ENCODE measurements around the gene GNB5.
A peak's percentile ranks its signal among the peaks of the same experiment; 100 is the strongest.

The GNB5 gene

DNA sequence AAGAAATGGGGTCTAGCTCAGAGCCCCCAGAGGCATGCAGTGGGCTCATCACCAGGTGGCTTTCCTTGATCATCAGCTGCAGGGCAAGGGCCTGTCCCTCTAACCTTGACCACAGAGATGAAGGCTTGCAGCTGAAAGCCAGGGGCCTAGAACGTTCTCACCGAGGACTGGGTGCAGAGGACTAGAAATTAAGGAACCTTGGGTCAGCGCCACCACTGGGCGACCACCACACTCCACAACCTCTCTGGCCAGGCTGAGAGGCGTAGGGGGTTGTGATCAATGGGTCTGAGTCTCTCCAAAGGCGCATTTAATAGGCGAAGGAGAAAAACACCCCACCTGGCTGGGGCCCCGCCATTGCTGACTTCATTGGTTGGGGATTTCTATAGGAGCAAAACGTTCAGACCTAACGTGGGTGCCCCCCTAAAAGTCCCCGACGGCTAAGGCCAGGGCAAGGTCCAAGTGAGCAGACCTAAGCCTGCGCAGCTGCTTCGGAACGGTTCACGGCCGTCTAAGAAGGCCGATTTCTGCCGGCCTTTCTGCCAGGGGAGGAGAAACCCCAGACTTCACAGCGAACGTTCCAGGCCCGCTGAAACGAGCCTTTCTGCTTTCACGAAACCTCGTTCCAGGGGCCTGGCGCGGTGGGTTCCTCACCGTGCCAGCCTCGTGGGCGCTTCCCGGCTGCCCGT is 79.5 kb downstream of the GNB5 start:
- 65 to 66% methylated on average over 27 to 28 of the region's 32 CpGs for WGBS, 2 experiments (ENCODE audit: insufficient coverage in 2 of 2)
- Histone ChIP-seq H3K4me1 (ENCODE audit: control insufficient read depth, insufficient read depth, low read length, poor library complexity, severe bottlenecking) (peaks cover 4% of the 10 kb centered on the region), H3K27ac (ENCODE audit: low read depth, low read length, severe bottlenecking) (no peak overlapping the region), H3K9me3 (ENCODE audit: control insufficient read depth, low read length) (no peaks in the 10 kb centered on the region), H3K4me3 (ENCODE audit: extremely low read depth, insufficient read depth, low read length, poor library complexity, severe bottlenecking) (peak overlapping the region; percentile 21), H3K36me3 (ENCODE audit: control insufficient read depth, insufficient read depth, low read length) (no peaks in the 10 kb centered on the region)

DNA sequence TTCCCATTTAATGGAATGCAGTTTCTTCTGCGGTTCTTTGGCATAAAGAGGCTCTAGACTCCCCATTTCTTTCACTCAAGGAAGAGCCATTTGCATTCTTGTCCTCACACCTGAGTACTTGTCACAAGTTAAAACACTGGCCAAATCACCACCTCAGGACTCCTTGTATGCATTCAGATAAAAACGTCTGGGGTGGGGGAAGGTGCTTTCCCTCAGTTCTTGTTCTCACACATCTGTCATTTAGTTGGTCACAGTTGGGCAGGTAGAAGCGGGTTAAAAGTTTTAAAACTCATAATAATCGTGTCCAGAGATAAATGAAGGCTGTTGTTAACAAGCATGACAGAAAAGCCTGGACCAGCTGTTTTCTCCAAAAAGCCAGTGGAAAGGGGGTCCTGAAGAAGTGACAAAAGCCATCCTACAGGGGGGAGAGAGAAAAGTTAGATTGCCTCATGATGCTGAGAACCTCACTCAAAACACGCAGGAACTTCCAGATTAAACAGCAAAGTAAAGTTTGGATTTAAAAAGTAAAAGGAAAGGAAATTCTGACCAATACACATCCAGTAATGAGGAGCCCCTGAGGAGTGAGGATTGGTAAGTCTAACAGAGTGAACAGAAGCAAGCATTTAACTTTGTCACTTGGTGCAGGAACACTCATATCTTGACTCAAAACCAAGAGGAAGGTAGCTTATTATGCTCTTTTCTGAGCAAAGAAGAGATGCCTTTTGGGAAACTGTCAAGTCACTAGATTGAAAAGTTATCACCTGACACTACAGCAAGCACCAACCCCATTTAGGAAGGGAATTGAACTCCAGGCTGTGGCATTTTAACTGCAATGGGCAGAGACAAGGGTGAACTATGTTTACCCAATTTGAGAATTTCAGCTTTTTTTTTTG is 81.4 kb downstream of the GNB5 start:
- H3K36me3 ChIP-seq (ENCODE audit: control insufficient read depth, insufficient read depth, low read length) = no peaks in the 10 kb centered on the region
- no peak overlapping the region for H3K27ac ChIP-seq (ENCODE audit: low read depth, low read length, severe bottlenecking)
- H3K4me3 ChIP-seq (ENCODE audit: extremely low read depth, insufficient read depth, low read length, poor library complexity, severe bottlenecking) = no peak overlapping the region
- H3K4me1 ChIP-seq (ENCODE audit: control insufficient read depth, insufficient read depth, low read length, poor library complexity, severe bottlenecking) = no peaks in the 10 kb centered on the region
- 66 to 75% methylated on average over 2 to 3 of the region's 5 CpGs for WGBS, 2 experiments (ENCODE audit: insufficient coverage in 2 of 2)
- no peaks in the 10 kb centered on the region for H3K9me3 ChIP-seq (ENCODE audit: control insufficient read depth, low read length)

DNA sequence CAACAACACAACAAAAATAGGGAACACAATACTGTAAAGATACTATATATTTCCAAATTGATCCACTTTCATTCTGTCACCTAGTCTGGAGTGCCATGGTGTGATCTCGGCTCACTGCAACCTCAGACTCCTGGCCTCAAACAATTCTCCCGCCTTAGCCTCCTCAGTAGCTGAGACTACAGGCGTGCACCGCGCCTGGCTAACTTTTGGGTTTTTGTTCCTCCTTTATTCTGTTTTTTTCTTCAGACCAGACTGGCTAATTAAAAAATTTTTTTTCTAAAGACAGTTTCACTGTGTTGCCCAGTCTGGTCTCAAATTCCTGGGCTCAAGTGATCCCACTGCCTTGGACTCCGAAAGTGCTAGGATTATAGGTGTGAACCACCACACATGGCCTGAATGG is 84.0 kb downstream of the GNB5 start:
- WGBS, 2 experiments (ENCODE audit: insufficient coverage in 2 of 2) = 88 to 96% methylated on average over 6 of the region's 6 CpGs
- H3K4me3 ChIP-seq (ENCODE audit: extremely low read depth, insufficient read depth, low read length, poor library complexity, severe bottlenecking) = no peak overlapping the region
- H3K36me3 ChIP-seq (ENCODE audit: control insufficient read depth, insufficient read depth, low read length) = no peaks in the 10 kb centered on the region
- no peaks in the 10 kb centered on the region for H3K9me3 ChIP-seq (ENCODE audit: control insufficient read depth, low read length)
- no peak overlapping the region for H3K27ac ChIP-seq (ENCODE audit: low read depth, low read length, severe bottlenecking)
- peaks cover 8% of the 10 kb centered on the region for H3K4me1 ChIP-seq (ENCODE audit: control insufficient read depth, insufficient read depth, low read length, poor library complexity, severe bottlenecking)

DNA sequence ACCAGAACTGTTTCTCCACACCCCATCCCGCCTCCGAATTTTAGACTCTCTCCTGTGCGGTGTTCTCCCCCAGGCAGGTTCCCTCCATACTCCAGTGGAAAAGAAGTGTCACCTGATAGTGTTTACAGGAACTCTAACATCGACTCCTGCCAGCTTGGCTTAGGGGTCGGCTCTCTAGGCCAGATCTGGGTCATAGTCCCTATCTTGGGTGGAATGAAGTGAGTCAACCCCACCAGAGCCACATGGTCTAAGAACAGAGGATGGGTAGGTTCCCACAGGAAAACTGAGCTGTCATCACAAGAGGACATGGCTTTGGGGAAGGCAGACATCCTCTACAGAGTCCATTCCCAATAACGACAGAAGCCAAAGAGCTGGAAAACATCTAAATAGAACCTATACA is 84.6 kb downstream of the GNB5 start:
- Histone ChIP-seq H3K27ac (ENCODE audit: low read depth, low read length, severe bottlenecking) (no peak overlapping the region), H3K4me1 (ENCODE audit: control insufficient read depth, insufficient read depth, low read length, poor library complexity, severe bottlenecking) (peaks cover 8% of the 10 kb centered on the region)
- WGBS, 2 experiments (ENCODE audit: insufficient coverage in 2 of 2) = 74 to 89% methylated on average over 2 to 4 of the region's 6 CpGs

DNA sequence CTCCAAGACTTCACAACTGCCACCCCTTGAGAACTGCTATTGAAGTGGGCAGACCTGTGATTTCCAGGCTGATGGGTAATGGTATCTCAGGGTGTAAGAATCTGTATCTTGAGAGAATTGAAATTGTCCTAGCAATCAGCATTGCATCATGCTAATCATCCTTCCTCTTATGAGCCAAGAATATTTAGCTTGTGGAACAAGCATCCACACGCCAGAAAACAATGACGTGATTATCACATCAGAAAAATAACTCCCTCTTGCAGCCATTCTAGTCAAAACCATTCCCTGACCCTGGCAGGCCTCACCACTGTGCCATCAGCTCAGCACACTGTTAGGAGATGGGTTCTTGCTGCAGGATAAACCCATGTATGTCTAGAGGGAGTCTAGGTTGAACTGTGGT is 85.3 kb downstream of the GNB5 start:
- peaks cover 12% of the 10 kb centered on the region for H3K4me1 ChIP-seq (ENCODE audit: control insufficient read depth, insufficient read depth, low read length, poor library complexity, severe bottlenecking)
- WGBS, 2 experiments (ENCODE audit: insufficient coverage in 2 of 2) = 100% methylated on average over 2 of the region's 2 CpGs; no CpG with 5 or more reads in 1 of the 2 experiments

More for the DNA sequence above, 84.6 kb downstream of the GNB5 start:
- H3K4me3 ChIP-seq (ENCODE audit: extremely low read depth, insufficient read depth, low read length, poor library complexity, severe bottlenecking) = no peak overlapping the region
- H3K36me3 ChIP-seq (ENCODE audit: control insufficient read depth, insufficient read depth, low read length) = no peaks in the 10 kb centered on the region
- no peaks in the 10 kb centered on the region for H3K9me3 ChIP-seq (ENCODE audit: control insufficient read depth, low read length)

DNA sequence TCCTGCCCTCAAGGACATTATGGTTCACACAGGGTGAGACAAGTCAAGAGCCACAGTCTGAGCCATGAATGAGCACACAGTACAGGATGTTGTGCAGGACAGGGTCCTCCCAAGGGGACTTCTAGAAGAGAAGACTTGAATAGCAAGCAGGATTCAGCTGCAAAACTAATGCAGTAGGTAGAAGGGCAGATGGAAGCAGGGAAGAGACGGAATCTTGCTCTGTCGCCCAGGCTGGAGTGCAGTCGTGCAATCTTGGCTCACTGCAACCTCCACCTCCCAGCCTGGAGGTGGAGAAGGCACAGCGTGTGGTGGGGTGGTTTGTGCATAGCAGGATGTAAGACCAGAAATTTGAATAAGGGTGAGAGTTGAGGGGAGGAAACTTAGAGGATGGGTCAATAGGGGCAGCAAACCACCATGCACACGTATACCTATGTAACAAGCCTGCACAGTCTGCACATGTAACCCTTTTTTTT is 86.6 kb downstream of the GNB5 start:
- WGBS, 2 experiments (ENCODE audit: insufficient coverage in 2 of 2) = 88% methylated on average over 3 of the region's 5 CpGs; no CpG with 5 or more reads in 1 of the 2 experiments
- Histone ChIP-seq H3K9me3 (ENCODE audit: control insufficient read depth, low read length) (no peaks in the 10 kb centered on the region), H3K36me3 (ENCODE audit: control insufficient read depth, insufficient read depth, low read length) (no peaks in the 10 kb centered on the region), H3K4me1 (ENCODE audit: control insufficient read depth, insufficient read depth, low read length, poor library complexity, severe bottlenecking) (peaks cover 13% of the 10 kb centered on the region), H3K4me3 (ENCODE audit: extremely low read depth, insufficient read depth, low read length, poor library complexity, severe bottlenecking) (no peak overlapping the region), H3K27ac (ENCODE audit: low read depth, low read length, severe bottlenecking) (no peak overlapping the region)

More for the DNA sequence above, 85.3 kb downstream of the GNB5 start:
- Histone ChIP-seq H3K27ac (ENCODE audit: low read depth, low read length, severe bottlenecking) (no peak overlapping the region), H3K9me3 (ENCODE audit: control insufficient read depth, low read length) (no peaks in the 10 kb centered on the region), H3K36me3 (ENCODE audit: control insufficient read depth, insufficient read depth, low read length) (no peaks in the 10 kb centered on the region), H3K4me3 (ENCODE audit: extremely low read depth, insufficient read depth, low read length, poor library complexity, severe bottlenecking) (no peak overlapping the region)

DNA sequence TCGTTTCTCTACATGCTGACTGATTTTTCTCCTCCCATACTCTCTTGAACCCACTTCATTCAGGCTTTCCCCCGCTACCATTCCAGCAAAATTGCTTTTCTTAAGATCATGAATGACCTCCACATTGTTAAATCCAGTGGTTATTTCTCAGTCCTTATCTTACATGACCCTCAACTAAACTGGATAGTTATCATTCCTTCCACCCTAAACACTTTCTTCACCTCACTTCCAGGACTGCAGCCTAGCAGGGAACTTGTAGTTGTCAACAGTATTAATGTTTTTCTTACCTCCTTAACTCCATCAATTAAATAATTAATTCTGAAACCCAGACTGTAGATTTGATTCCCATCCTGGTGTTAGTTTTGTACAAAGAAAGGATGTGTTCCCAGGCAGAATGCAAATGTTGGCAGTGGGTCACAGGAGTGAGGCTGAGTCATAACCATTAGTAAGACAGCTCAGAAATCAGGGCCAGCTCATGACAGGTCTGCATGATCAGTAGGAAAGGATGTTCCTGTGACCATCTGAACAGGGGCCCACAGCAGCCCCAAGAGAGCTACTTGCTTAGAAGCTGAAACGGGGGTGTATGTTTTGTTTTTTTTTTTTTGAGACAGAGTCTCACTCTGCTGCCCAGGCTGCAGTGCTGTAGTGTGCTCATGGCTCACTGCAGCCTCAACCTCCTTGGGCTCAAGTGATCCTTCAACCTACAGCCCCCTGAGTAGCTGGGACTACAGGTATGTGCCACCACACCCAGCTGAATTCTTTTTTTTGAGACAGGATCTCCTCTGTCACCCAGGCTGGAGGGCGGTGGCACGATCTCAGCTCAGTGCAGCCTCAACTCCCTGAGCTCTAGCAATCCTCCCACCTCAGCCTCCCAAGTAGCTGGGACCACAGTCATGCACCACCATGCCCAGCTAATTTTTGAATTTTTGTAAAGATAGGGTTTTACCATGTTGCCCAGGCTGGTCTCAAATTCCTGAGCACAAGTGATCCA is 87.7 kb downstream of the GNB5 start:
- H3K27ac ChIP-seq (ENCODE audit: low read depth, low read length, severe bottlenecking) = peak overlapping the region; percentile 62
- no peak overlapping the region for H3K4me3 ChIP-seq (ENCODE audit: extremely low read depth, insufficient read depth, low read length, poor library complexity, severe bottlenecking)
- peaks cover 13% of the 10 kb centered on the region for H3K4me1 ChIP-seq (ENCODE audit: control insufficient read depth, insufficient read depth, low read length, poor library complexity, severe bottlenecking)
- no peaks in the 10 kb centered on the region for H3K36me3 ChIP-seq (ENCODE audit: control insufficient read depth, insufficient read depth, low read length)
- 88 to 96% methylated on average over 2 to 4 of the region's 5 CpGs for WGBS, 2 experiments (ENCODE audit: insufficient coverage in 2 of 2)
- H3K9me3 ChIP-seq (ENCODE audit: control insufficient read depth, low read length) = no peaks in the 10 kb centered on the region

DNA sequence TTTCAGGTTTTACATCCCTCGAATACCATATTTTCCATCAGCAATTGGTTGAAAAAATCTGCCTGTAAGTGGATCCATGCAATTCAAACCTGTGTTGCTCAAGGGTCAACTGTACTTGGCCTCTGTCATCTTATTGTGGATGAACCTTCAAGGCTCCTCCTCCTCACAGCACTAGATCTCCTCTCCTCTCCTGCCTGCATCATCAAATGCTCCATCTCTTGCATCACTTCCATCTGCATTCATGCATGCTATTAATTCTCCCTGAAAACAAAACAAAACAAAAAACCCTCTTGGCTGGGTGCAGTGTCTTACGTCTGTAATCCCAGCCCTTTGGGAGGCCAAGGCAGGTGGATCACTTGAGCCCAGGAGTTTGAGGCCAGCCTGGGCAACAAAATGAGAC is 88.7 kb downstream of the GNB5 start:
- Histone ChIP-seq H3K4me1 (ENCODE audit: control insufficient read depth, insufficient read depth, low read length, poor library complexity, severe bottlenecking) (peaks cover 13% of the 10 kb centered on the region), H3K27ac (ENCODE audit: low read depth, low read length, severe bottlenecking) (peak overlapping the region; percentile 62), H3K4me3 (ENCODE audit: extremely low read depth, insufficient read depth, low read length, poor library complexity, severe bottlenecking) (no peak overlapping the region), H3K36me3 (ENCODE audit: control insufficient read depth, insufficient read depth, low read length) (no peaks in the 10 kb centered on the region), H3K9me3 (ENCODE audit: control insufficient read depth, low read length) (no peaks in the 10 kb centered on the region)
- 86 to 93% methylated on average over 2 of the region's 2 CpGs for WGBS, 2 experiments (ENCODE audit: insufficient coverage in 2 of 2)

DNA sequence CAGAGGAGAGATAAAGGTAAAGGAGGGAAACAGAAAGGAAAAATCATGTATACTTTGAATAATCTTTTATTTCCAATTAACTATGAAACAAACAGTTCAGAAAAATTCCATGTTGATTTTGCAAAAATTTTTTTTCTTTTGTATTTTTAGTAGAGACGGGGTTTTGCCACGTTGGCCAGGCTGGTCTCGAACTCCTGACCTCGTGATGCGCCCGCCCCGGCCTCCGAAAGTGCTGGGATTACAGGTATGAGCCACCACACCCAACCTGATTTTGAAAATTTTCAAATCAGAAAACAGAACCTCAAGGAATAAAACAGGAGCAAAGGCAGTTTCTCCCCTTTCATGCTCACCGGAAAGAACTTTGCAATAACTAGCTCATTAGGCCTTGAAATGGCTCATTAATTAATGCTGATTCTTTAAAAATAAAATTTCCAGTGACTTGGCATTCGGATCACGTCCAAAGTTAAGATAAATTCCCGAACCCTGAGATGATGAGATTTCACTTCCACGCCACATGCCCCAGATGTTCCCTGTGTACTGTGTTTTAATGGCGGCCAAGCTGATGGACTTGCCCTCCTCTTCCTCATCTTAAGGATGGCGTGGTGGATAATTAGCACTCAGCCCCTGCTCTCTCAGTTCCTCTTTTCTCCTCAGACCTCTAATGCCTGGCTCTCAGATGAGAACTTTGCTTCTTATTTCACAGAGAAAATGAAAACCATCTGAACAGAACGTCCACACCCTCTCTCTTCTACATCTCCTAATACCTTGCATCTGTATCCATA is 89.5 kb downstream of the GNB5 start:
- Histone ChIP-seq H3K4me1 (ENCODE audit: control insufficient read depth, insufficient read depth, low read length, poor library complexity, severe bottlenecking) (peaks cover 13% of the 10 kb centered on the region), H3K4me3 (ENCODE audit: extremely low read depth, insufficient read depth, low read length, poor library complexity, severe bottlenecking) (no peak overlapping the region), H3K36me3 (ENCODE audit: control insufficient read depth, insufficient read depth, low read length) (no peaks in the 10 kb centered on the region), H3K27ac (ENCODE audit: low read depth, low read length, severe bottlenecking) (no peak overlapping the region), H3K9me3 (ENCODE audit: control insufficient read depth, low read length) (no peaks in the 10 kb centered on the region)
- WGBS, 2 experiments (ENCODE audit: insufficient coverage in 2 of 2) = 92 to 93% methylated on average over 12 to 15 of the region's 16 CpGs

Data from mesodermal cell (in vitro differentiated cells).